ENCODE data around the gene RUNX2. TPM values are rescaled to one million over a fixed set of nuclear protein-coding genes. Genes with fewer than 3 reads are reported as not detected.

RUNX2 gene
- total and polyA plus RNA-seq, 8 donors: 0.80 to 18.7 (median 2.7) TPM; not detected in 1

- Histone ChIP-seq H3K36me3 (no peaks in the 10 kb centered on the region), H3K9me3 (peaks cover 0 to 3% (median 0%) of the 10 kb centered on the region in 4 donors), H3K27me3 (no peaks in the 10 kb centered on the region), H3K4me3 (no peak overlapping the region), H3K4me1 (peaks cover 0 to 12% (median 5%) of the 10 kb centered on the region in 4 donors), H3K27ac (no peak overlapping the region)
- DNase-seq: no peak
- TF ChIP-seq EP300 (IDR thresholded peaks at IDR 0.05): no peak
- TF ChIP-seq POLR2AphosphoS5 (IDR thresholded peaks at IDR 0.05): no peak
- no peak for TF ChIP-seq CTCF (IDR thresholded peaks at IDR 0.05)
- TF ChIP-seq POLR2A (IDR thresholded peaks at IDR 0.05): no peak
- 84 to 93% (median 86%) methylated on average over 5 of the region's 5 CpGs for WGBS, 5 donors
- intact Hi-C loops (cut with DNase I; ENCODE audit: low total_unique reads): no loop called here
These were observed 267.1 kb downstream of the RUNX2 start for GRCh38 chr6:45595010-45595851.

GRCh38 chr6:45597424-45597823 is 269.3 kb downstream of the RUNX2 start:
- TF ChIP-seq POLR2AphosphoS5 (IDR thresholded peaks at IDR 0.05) (no peak), EP300 (IDR thresholded peaks at IDR 0.05) (no peak), CTCF (IDR thresholded peaks at IDR 0.05) (no peak), POLR2A (IDR thresholded peaks at IDR 0.05) (no peak)
- peaks cover 0 to 3% (median 0%) of the 10 kb centered on the region in 4 donors for H3K9me3 ChIP-seq
- intact Hi-C loops (cut with DNase I; ENCODE audit: low total_unique reads): no loop called here

GRCh38 chr6:45599053-45599452 is 270.9 kb downstream of the RUNX2 start:
- H3K36me3 ChIP-seq: no peaks in the 10 kb centered on the region
- peaks cover 0 to 6% (median 1%) of the 10 kb centered on the region in 4 donors for H3K9me3 ChIP-seq
- DNase-seq: no peak
- no peak for TF ChIP-seq POLR2AphosphoS5 (IDR thresholded peaks at IDR 0.05)
- TF ChIP-seq EP300 (IDR thresholded peaks at IDR 0.05): no peak
- TF ChIP-seq POLR2A (IDR thresholded peaks at IDR 0.05): no peak
- no peak for TF ChIP-seq CTCF (IDR thresholded peaks at IDR 0.05)
- no peak overlapping the region for H3K4me3 ChIP-seq
- H3K27ac ChIP-seq: no peak overlapping the region
- intact Hi-C loops (cut with DNase I; ENCODE audit: low total_unique reads): no loop called here
- no peaks in the 10 kb centered on the region for H3K27me3 ChIP-seq
- no peaks in the 10 kb centered on the region for H3K4me1 ChIP-seq

More at GRCh38 chr6:45597424-45597823, 269.3 kb downstream of the RUNX2 start:
- Histone ChIP-seq H3K27ac (no peak overlapping the region), H3K4me3 (no peak overlapping the region), H3K27me3 (no peaks in the 10 kb centered on the region), H3K4me1 (no peaks in the 10 kb centered on the region), H3K36me3 (no peaks in the 10 kb centered on the region)
- WGBS, 5 donors: 92 to 98% (median 92%) methylated on average over 5 of the region's 5 CpGs
- no peak for DNase-seq

- no peak for DNase-seq
- Histone ChIP-seq H3K27me3 (no peaks in the 10 kb centered on the region), H3K27ac (no peak overlapping the region), H3K4me1 (peaks cover 0 to 17% (median 4%) of the 10 kb centered on the region in 4 donors), H3K36me3 (no peaks in the 10 kb centered on the region), H3K9me3 (peaks cover 0 to 8% (median 0%) of the 10 kb centered on the region in 4 donors), H3K4me3 (no peak overlapping the region)
- TF ChIP-seq POLR2AphosphoS5 (IDR thresholded peaks at IDR 0.05): no peak
- no peak for TF ChIP-seq CTCF (IDR thresholded peaks at IDR 0.05)
- no peak for TF ChIP-seq EP300 (IDR thresholded peaks at IDR 0.05)
- no peak for TF ChIP-seq POLR2A (IDR thresholded peaks at IDR 0.05)
- intact Hi-C loops (cut with DNase I; ENCODE audit: low total_unique reads): no loop called here
- WGBS, 5 donors: 76 to 91% (median 85%) methylated on average over 1 of the region's 1 CpG
These were observed 277.8 kb downstream of the RUNX2 start for GRCh38 chr6:45605971-45606370.

Data from stomach (tissue), 9 donors.